Fibroblast of lung (primary cell): ENCODE data around the gene NUP214.

Experiments used
- EZH2 ChIP-seq: IDR thresholded peaks from 2 replicates; pipeline ENCODE4 v1.5.1; 2012; ENCODE audit warnings: low read length, control low read depth, mild to moderate bottlenecking; ENCODE audit errors: missing control alignments
- TF ChIP-seq, protein P1 (sequence below), 2 donors: IDR thresholded peaks in 1 of 2; conservative IDR thresholded peaks in 1 of 2; 1 replicate in 1 of 2; 2 replicates in 1 of 2; pipeline ENCODE4 v1.5.1; 2011 to 2012; ENCODE audit warnings: low read length in 2 of 2, control low read depth in 1 of 2, inconsistent platforms in 1 of 2, low read depth in 1 of 2, mild to moderate bottlenecking in 1 of 2

DNA sequence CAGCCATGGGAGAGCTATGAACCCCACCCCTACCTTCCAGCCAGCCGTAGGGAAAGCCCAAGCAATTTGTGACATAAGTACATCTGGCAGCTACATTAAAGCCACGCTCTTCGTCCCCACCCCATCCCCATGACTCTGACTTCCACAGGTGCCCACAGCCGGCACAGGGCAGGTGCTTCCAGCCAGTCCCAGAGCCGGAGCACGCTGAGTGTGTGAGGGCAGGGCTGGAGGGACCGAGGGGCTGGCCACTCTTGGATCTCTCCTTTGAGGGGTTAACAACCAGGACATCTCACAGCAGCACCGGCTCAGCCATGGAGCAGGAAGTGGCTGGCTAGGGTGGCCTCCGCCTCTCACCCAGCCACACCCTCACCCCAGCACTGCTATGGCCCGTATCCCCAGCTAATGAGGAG, 153.3 kb downstream of the NUP214 start:
- TF ChIP-seq, protein P1, sequence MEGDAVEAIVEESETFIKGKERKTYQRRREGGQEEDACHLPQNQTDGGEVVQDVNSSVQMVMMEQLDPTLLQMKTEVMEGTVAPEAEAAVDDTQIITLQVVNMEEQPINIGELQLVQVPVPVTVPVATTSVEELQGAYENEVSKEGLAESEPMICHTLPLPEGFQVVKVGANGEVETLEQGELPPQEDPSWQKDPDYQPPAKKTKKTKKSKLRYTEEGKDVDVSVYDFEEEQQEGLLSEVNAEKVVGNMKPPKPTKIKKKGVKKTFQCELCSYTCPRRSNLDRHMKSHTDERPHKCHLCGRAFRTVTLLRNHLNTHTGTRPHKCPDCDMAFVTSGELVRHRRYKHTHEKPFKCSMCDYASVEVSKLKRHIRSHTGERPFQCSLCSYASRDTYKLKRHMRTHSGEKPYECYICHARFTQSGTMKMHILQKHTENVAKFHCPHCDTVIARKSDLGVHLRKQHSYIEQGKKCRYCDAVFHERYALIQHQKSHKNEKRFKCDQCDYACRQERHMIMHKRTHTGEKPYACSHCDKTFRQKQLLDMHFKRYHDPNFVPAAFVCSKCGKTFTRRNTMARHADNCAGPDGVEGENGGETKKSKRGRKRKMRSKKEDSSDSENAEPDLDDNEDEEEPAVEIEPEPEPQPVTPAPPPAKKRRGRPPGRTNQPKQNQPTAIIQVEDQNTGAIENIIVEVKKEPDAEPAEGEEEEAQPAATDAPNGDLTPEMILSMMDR (conservative IDR thresholded peaks at IDR 0.05 in 1 of 2, IDR thresholded peaks at IDR 0.05 in 1 of 2; ENCODE audit: low read depth in 1 of 2, low read length in 2 of 2) = no peak
- no peak for TF ChIP-seq EZH2
